H1 (cell line): Measurements from ENCODE around the gene SLC27A5. TPM values are rescaled to one million over a fixed set of nuclear protein-coding genes. Genes with fewer than 3 reads are reported as not detected.

ENCODE experiments used
- CBX5 ChIP-seq: fragments of 300-800, 300-1000 bp; sonication (generic); IDR thresholded peaks from 2 replicates; pipeline ENCODE4 v1.7.1; 2016; ENCODE audit warnings: antibody characterized with exemption, low read length, low read depth
- CBX8 ChIP-seq: fragments of 300-800, 300-1000 bp; sonication (generic); IDR thresholded peaks from 2 replicates; pipeline ENCODE4 v1.7.1; 2016; ENCODE audit warnings: low read depth, low read length, borderline replicate concordance
- CHD1 ChIP-seq: IDR thresholded peaks from 2 replicates; pipeline ENCODE4 v1.6.1; 2012; ENCODE audit warnings: low read depth, low read length, improper control_type of control experiment
- CHD2 ChIP-seq: IDR thresholded peaks from 2 replicates; pipeline ENCODE4 v1.6.1; 2012; ENCODE audit warnings: low read length, improper control_type of control experiment
- GTF2F1 ChIP-seq: IDR thresholded peaks from 2 replicates; pipeline ENCODE4 v1.6.1; 2012; ENCODE audit warnings: low read depth, low read length, improper control_type of control experiment, borderline replicate concordance
- HDAC2 ChIP-seq, 2 experiments: fragments of 300-600 bp in 1 of 2; sonication (generic) in 1 of 2; IDR thresholded peaks; 2 replicates each; pipeline ENCODE4 v1.6.1; 2011 to 2012; ENCODE audit warnings: low read depth in 2 of 2, low read length in 2 of 2, mild to moderate bottlenecking in 2 of 2, moderate library complexity in 2 of 2, borderline replicate concordance in 1 of 2, inconsistent platforms in 1 of 2
- KDM1A ChIP-seq: fragments of 200-600, 300-600 bp; sonication (generic); IDR thresholded peaks from 2 replicates; pipeline ENCODE4 v1.7.1; 2016; ENCODE audit warnings: mild to moderate bottlenecking, low read length, borderline replicate concordance
- KDM4A ChIP-seq: IDR thresholded peaks from one replicate; pipeline ENCODE4 v1.7.1; 2012; ENCODE audit warnings: low read depth, mild to moderate bottlenecking, moderate library complexity, low read length, inconsistent platforms; ENCODE audit not compliant: severe bottlenecking
- MAFK ChIP-seq: IDR thresholded peaks from 2 replicates; pipeline ENCODE4 v1.6.1; 2012; ENCODE audit warnings: low read depth, mild to moderate bottlenecking, improper control_type of control experiment, low read length
- POLR2A ChIP-seq, 2 experiments: IDR thresholded peaks; 1 replicate in 1 of 2; 2 replicates in 1 of 2; pipeline ENCODE4 v1.6.1; 2011; ENCODE audit warnings: low read depth in 2 of 2, low read length in 2 of 2, mild to moderate bottlenecking in 2 of 2; ENCODE audit errors: control extremely low read depth in 1 of 2
- POU5F1 ChIP-seq: IDR thresholded peaks from 2 replicates; pipeline ENCODE4 v1.6.1; 2011; ENCODE audit warnings: low read depth, mild to moderate bottlenecking, low read length, moderate library complexity
- RAD21 ChIP-seq, 2 experiments: IDR thresholded peaks in 1 of 2; conservative IDR thresholded peaks in 1 of 2; 2 replicates each; pipeline ENCODE4 v1.6.1; 2011; ENCODE audit warnings: low read depth in 2 of 2, low read length in 2 of 2, improper control_type of control experiment in 1 of 2, inconsistent platforms in 1 of 2, mild to moderate bottlenecking in 1 of 2, moderate library complexity in 1 of 2
- SIN3A ChIP-seq, 2 experiments: IDR thresholded peaks in 1 of 2; conservative IDR thresholded peaks in 1 of 2; 2 replicates each; pipeline ENCODE4 v1.6.1; 2011 to 2012; ENCODE audit warnings: low read length in 2 of 2, improper control_type of control experiment in 1 of 2, low read depth in 1 of 2, mild to moderate bottlenecking in 1 of 2
- SIRT6 ChIP-seq: IDR thresholded peaks from one replicate; pipeline ENCODE4 v1.7.1; 2012; ENCODE audit warnings: low read length, inconsistent platforms
- SP2 ChIP-seq: IDR thresholded peaks from 2 replicates; pipeline ENCODE4 v1.6.1; 2012; ENCODE audit warnings: mild to moderate bottlenecking, low read length, inconsistent platforms
- TCF12 ChIP-seq: IDR thresholded peaks from 2 replicates; pipeline ENCODE4 v1.6.1; 2011; ENCODE audit warnings: low read depth, mild to moderate bottlenecking, low read length
- polyA plus RNA-seq, 7 experiments: library from polyadenylated mRNA; depleted of rRNA in 3 of 7; stranded (reverse) in 5 of 7; unstranded in 2 of 7; fragments of >200 nt in 5 of 7; fragments of 200-250 nt in 2 of 7; gene quantifications; 1 replicate in 5 of 7; 2 replicates in 1 of 7; 4 replicates in 1 of 7; pipeline versions ENCODE4 v1.2.1 to v1.2.3, GENCODE V29; 2011 to 2013; ENCODE audit warnings: missing spikeins in 2 of 7, mixed read lengths in 2 of 7
- total RNA-seq: library from RNA; stranded (reverse); fragmentation: NEBNext Ultra II Directional; extraction: Animal tissue kit (Norgen Biotek cat#: 25700); gene quantifications from 2 replicates; pipeline ENCODE4 v1.2.1, GENCODE V29; 2021
- TF ChIP-seq, protein P1 (sequence below): IDR thresholded peaks from 2 replicates; pipeline ENCODE4 v1.6.1; 2012; ENCODE audit warnings: low read length, inconsistent platforms
- TF ChIP-seq, protein P2 (sequence below): IDR thresholded peaks from 2 replicates; pipeline ENCODE4 v1.6.1; 2012; ENCODE audit warnings: inconsistent platforms

Gene SLC27A5
- total and polyA plus RNA-seq, 2 of the 8 experiments (the other 6 are each of a cell fraction or from before 2014, with no cell fraction given) = 25.1 to 80.5 TPM

DNA sequence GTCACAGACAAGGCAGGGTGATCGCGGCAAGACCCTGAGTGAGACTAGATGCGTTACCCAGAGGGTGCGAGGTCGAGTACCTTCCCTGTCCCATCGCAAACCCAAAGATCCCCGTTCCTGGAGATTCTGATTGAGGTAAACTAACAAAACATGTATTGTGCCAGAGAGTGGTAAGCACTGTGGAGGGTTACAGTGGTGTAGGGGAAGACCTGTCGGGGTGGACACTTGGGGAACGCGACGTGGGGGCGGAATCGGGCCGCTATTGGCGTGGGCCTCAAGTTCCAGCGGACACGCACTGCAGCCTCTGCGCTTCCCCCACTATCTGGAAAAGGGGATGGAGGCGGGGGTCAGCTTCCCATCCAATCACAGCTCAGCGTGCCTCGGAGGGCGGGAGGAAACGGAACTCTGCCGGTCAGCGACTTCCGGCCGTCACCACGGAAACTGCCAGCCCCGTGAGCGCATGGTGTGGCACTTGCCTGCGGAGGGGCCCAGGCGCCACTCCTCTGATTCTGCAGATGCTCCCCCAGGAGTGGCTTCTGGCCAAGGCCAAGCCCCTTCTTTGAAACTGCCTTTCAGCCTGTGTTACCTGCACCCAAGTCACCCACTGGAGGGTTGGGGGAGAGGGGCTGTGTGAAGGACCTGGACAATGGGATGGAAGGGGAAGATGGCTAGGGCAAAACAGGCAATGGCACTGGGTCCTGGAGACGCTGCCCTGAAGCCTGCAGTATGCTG is 47.6 kb upstream of the SLC27A5 start (continued):
- TF ChIP-seq POU5F1 (no peak), MAFK (no peak), HDAC2 (IDR thresholded peaks at IDR 0.05; ENCODE audit: borderline replicate concordance in 1 of 2, low read depth in 2 of 2, low read length in 2 of 2) (no peak), KDM4A (no peak), CBX8 (no peak), KDM1A (peak; percentile 43; the same call in 1 of the 2 replicates), POLR2A (IDR thresholded peaks at IDR 0.05; ENCODE audit: control extremely low read depth in 1 of 2, low read depth in 2 of 2, low read length in 2 of 2) (peak; percentile 66 to 93), SIRT6 (no peak), TCF12 (no peak), CHD1 (no peak), RAD21 (IDR thresholded peaks at IDR 0.05 in 1 of 2, conservative IDR thresholded peaks at IDR 0.05 in 1 of 2; ENCODE audit: low read depth in 2 of 2, low read length in 2 of 2) (no peak), SIN3A (conservative IDR thresholded peaks at IDR 0.05 in 1 of 2, IDR thresholded peaks at IDR 0.05 in 1 of 2; ENCODE audit: low read depth in 1 of 2, low read length in 2 of 2) (no peak), SP2 (no peak), CBX5 (no peak), GTF2F1 (peak; percentile 15; the same call in 1 of the 2 replicates), CHD2 (no peak)
- TF ChIP-seq, protein P1, sequence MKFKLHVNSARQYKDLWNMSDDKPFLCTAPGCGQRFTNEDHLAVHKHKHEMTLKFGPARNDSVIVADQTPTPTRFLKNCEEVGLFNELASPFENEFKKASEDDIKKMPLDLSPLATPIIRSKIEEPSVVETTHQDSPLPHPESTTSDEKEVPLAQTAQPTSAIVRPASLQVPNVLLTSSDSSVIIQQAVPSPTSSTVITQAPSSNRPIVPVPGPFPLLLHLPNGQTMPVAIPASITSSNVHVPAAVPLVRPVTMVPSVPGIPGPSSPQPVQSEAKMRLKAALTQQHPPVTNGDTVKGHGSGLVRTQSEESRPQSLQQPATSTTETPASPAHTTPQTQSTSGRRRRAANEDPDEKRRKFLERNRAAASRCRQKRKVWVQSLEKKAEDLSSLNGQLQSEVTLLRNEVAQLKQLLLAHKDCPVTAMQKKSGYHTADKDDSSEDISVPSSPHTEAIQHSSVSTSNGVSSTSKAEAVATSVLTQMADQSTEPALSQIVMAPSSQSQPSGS = no peak
- TF ChIP-seq, protein P2, sequence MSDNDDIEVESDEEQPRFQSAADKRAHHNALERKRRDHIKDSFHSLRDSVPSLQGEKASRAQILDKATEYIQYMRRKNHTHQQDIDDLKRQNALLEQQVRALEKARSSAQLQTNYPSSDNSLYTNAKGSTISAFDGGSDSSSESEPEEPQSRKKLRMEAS = peak; percentile 90; the same call in 1 of the 2 replicates
